Stimulated activated naive CD8-positive, alpha-beta T cell treated with anti-CD3 and anti-CD28 coated beads, Interleukin-15, Interleukin-2, amounts not matched to agents 100 U/mL and 50 U/mL, for 24 hours (primary cell): ENCODE results near the gene SYNE1.

Experiments used
- ATAC-seq: fragments of 150-1000 bp; cut with Tn5 transposase; one replicate; pipeline ENCODE4 v1.10.0; 2021
- DNase-seq: peaks from one replicate; pipeline ENCODE4 v3.0.0; 2021

SYNE1 gene

DNA sequence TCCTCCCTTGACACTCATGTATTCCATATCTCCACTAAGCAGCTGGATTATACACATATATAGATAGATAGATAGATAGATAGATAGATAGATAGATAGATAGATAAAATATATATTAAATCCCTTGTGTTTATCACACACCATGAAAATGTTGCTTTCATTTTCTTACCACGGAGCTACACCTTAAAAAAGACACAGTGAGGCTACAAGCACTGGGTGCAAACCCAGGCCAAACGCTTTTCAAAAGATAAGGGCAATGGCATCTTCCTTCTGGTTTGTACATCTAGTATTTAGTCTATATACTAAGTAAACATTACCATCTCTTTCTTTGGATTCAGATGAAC is 452.6 kb downstream of the SYNE1 start:
- DNase-seq = no peak
- ATAC-seq = no peak

DNA sequence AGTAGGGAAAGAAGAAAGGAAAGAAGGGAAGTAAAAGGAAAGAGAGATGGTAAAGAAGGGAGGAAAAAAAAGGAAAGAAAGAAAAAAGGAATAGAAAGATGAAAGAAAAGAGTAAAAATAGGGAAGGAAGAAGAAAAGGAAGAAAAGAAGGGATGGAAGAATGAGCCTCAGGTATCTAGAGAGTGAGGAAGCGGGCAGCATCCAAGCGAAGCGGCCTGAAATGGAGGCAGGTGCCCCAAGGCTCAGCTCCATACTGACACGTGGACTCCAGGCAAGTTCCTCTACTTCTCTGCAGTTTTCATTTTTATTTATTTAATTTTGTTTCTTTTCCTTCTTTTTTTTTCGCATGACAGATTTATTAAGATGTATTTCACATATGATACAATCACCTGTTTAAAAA is 456.6 kb downstream of the SYNE1 start:
- ATAC-seq (no peak), DNase-seq (no peak)

DNA sequence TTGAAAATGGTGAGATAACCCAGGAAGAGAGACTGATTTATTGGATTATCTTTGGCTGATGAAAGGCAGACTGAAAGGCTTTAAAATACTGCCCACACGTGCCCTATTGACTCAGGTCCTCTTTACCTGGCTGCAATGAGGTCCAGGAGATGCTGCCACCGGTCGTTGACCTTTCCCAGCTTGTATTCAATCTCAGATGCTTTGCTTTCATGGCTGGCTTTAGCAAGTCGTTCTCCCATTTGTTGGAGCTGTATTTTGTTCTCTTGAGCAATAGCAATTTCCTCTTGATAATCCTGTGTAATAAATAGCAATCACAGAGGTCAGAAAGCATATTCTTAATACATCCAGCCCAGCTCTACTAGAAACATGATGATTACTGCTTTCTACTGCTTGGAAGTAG is 460.9 kb downstream of the SYNE1 start:
- no peak for DNase-seq
- no peak for ATAC-seq

DNA sequence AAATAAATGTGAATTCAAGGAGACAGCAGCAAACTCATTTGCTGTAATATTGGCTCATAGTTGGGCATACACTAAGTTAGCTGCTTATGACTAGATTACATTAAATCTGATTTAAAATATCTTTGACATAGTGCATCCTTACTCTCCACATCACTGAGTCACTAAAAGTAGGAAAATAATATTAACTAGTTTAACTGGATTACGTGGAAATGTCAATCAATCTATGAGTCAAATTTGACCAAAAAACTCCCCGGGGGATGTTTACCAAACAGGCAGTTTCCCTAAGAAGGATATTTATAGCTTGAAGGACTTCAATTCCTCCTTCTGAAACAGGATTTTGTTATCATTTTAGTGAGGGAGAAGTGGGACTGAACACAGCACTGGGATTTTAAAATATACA is 463.2 kb downstream of the SYNE1 start:
- DNase-seq (no peak), ATAC-seq (no peak)

DNA sequence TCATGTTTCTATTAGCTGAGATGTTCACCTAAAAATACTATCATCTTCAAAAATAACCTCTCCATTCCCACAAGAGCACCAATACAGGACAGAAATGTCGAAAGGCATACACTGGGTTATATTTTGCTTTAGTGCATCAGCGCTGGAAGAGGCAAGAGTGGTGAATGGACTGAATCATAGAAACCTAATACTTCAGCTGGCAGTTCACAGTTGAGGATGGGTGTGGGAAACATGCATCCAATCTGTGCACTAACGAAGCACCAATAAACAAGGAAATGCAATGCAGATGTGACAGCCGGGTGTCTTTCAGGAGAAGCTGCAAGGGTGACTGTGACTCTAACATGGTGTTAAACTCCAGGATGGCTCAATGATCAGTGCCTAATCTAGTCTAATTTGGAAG is 463.8 kb downstream of the SYNE1 start:
- DNase-seq = no peak
- ATAC-seq = no peak

DNA sequence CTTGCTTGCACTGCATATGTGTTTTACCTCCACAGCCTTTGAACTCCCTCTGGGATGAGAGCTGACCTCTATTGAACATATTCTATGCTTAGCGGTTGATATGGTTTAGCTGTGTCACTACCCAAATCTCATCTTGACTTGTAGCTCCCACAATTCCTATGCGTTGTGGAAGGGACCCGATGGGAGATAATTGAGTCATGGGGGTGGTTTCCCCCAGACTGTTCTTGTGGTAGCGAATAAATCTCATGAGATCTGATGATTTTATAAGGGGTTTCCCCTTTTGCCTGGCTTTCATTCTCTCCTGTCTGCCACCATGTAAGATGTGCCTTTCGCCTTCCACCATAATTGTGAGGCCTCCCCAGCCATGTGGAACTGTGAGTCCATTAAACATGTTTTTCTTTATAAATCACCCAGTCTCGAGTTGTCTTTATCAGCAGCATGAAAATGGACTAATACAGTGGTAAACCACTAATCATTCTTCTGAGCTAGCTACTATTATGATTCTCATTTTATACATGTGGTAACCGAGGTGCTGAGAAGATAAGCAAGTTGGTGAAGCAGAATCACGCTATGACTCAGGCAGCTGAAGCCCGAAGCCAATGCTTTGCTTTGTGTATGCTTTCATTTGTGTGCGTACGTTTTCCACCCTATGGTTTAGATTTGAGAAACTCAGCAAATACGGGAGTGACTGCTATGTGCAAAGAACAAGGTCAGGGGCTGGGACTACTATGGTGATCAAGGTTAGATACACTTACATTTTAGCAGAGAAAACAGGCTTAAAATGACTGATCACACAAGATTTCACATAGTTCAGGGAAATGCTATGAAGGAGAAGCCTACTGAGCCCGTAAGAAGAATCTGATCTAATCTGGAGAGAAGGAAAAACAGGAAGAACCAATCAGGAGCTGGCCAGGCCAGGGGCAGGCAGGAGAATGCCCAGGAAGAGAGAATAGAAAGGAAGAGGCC is 466.2 kb downstream of the SYNE1 start:
- DNase-seq (peak; percentile 44), ATAC-seq (peak; percentile 90)

DNA sequence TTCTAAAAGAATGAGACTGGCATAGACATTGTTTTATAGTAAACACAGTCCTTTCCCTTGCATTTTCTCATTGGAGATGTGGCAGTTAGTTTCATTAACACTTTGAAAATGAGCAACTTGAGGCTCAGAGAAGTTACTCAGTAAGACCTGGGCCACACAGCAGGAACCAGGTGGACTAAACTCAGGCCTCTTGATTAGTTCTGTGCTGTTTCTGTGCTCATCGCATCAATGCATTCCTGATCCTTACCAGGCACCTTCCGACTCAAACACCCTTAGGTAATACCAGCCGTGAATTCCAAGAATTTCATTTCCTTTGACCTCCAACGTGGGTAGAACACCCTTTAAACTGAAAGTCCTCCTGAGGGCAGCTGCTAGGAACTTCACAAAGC is 466.9 kb downstream of the SYNE1 start:
- ATAC-seq (no peak), DNase-seq (no peak)

DNA sequence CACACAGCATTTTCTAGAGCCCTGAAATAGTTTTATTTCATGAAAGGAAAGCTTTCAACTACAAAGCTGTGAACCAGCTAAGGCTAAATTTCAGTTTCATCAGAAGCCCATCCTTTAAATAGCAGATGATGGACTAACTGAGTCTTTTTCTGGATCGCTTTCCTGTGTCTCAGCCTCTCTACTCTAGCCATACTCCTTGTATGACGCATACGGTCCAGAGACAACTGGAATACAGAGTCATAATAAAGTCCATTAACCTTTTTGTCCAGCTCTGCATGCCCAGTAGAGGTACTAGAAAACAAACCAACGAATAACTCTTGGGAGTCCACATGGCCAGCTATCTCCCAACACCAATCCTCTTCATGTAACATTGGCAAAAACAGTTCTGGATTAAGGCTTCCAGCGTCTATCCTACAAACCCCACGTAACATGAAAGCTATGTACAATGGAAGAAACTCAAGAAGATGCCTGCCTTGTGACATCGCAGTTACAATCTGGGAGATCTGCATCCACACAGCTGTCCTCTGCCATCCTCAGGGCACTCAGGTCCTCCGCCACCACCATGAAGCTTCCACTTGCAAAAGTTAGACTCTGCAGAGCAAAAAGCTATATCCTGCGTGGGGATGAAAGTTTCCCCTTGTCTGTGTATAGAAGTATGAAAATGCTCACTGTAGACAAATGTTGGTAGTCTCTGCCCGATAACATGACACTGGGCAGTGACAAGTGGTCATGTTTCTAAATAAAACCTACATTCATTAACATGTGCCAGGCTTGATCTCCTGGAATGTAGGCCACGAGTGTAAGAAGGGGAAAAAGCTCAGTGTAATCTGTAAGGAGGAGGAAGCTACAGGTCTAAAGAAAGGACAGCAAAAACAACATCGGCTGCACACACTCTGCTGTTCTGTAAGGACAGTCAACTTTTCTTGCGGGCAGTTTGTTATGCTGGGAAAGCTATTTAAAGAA is 469.2 kb downstream of the SYNE1 start:
- DNase-seq (no peak), ATAC-seq (no peak)

DNA sequence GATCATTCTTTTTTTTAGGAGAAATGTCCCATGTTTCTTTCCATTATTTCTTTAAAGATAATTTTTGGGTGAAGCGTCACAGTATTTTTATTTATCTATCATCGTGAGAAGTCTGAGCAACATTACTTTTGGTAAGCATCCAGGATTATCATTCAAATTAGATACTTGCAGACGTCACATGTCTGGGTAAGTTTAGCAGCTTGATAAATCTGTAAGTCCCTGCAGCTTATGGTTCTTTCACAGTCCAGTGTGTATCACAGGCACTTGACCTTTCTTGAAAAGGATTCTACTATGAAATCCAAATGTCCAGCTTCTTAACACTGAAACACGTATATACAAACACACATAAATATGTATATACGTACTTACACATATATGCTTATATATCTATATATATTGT is 470.3 kb downstream of the SYNE1 start:
- ATAC-seq (no peak), DNase-seq (no peak)

DNA sequence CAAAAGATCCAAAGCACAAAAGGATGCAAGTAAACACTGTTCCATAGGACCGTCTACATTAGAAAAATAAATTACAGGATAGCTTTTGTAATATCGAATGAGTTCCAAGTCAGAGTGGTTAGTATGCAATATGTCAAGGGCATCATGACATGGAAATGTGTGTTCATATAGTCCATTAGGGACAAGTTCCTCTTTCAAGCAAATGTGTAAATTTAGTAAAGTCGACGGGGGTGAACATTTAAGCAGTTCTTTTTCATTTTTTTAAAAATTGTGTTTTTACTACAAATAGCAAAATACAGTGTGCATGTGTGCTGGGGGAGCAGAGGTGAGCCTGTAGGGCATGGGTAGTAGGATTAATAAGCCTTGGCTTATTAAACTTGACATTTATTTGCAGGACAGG is 470.7 kb downstream of the SYNE1 start:
- DNase-seq (no peak), ATAC-seq (no peak)

DNA sequence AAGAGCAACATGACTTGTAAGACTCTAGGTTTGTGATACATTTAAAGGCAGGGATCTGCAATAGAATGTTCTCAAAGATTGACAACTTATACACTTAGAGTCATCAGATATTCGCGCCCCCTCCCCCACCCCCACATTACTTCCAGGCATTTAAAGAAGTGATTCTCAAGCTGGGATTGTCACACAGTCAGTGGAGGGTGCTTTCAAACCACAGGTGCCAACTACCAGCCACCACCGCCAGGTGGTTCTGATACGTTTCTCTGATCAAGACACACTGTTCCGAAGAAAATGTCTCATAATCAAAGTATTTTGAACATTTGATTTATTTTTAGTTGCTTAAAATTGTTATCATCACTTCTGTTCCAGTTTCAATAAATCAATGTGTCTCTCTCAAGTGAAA is 472.2 kb downstream of the SYNE1 start:
- no peak for DNase-seq

DNA sequence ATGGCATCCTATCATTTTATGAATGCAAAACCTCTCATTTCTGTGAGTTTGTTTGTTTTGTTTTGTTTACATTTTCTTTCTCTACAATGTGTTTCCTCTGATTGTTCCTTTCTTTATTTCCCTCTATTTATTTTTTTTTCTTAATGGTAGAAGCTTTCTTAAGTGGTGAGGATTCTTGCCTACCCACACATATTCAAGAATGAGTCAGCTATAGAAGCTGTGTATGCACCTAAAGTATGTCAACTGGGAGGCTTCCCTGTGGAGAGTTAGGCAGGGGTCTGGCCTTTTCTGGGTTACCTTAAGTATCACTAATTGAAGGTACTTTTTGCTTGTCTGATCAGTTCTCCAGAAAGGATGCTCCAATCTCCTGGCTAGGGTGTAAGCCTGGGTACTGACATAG is 475.7 kb downstream of the SYNE1 start:
- DNase-seq (no peak), ATAC-seq (peak; percentile 77)

More for the DNA sequence above, 472.2 kb downstream of the SYNE1 start:
- ATAC-seq = no peak

DNA sequence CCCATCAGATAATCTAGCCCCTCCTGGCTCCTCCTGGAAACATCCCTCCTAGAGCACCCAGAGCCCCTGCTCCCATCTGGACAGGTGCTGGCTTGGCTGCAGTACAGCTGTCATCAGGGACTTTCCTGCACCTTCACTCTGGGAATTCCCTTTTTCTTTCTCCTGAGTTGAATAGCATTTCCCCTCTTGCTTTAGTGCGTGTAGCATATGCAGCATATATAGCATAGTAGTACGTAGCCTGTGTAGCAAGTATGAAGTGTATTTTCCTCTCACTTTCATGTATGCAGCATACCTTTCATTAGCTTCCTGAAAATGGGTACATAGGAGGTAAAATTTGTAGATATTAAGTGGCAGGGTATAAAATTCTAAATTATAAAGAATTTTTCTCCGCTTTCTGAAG is 476.8 kb downstream of the SYNE1 start:
- no peak for DNase-seq
- peak; percentile 92 for ATAC-seq

DNA sequence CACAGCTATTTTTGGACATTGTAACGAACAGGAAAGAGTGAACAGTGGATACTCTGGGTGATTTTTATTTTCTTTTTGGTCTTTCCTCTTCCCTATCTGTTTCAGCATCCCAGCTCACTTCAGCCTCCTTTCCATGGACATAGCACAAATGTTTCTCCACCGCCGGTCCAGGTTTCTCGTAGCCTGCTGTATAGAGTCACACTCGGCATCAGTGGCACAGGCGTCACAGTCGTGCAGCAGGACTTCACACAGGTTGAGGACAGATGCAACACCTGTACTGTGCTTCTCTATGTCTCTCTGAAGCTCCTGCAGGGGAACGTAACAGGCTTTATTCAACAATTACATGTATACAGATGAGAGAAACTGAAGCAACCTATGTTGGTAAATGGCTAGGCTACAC is 481.4 kb downstream of the SYNE1 start:
- DNase-seq (no peak), ATAC-seq (no peak)

DNA sequence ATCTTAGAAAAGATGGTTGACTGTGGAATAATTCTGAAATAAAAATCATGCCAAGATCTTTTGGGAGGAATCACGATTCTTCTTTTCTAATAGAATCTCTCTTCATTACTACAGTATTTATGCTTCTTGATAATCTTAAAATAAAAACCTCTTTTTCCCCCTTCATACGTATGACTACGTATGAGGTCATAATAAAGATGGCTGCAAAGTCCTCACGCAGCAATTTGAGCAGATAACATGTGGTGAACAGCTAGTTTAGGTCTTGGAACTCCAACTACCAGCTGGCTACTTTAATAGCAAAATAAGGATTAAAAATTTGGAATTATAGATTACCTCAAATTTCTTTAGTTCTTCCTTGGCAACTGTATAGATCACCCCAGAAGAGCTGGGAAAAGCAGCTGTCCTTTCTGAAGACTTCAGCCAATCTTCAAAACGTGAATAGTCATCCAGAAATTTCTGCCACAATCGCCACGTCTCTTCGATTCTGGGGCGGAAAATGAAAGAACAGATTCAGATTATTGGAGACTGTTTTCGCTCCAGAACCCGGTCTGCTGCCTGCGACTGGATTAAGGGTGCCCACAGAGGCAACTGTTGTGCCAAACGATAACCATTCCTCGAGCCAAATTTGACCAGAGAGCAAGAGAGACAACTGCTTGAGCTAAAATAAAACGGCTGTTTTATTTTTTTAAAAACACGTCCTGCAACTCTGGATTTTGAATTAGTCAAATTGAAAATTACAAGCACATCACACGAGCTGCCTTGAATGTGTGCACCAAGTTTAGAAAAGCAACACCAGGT is 482.4 kb downstream of the SYNE1 start:
- DNase-seq = no peak
- ATAC-seq = no peak

DNA sequence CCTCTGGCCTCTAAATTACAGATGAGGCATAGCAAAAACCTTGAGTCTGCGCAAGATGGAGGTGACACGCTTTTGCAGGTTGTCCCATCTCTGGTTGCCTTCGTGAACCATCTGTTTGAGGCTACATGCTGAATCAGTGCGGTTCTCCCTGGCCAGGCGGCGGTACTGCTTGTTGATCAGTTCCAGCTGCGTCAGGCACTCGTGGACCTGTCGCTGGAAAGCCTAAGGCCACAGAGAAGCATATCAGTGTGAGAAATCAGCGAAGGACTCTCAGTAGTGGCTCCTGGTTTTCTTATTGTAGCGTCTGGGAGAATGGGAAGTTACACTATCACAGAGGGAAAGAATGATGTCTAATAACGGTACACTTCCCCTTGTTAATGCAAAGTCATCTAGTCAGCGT is 485.2 kb downstream of the SYNE1 start:
- no peak for ATAC-seq
- DNase-seq = no peak

DNA sequence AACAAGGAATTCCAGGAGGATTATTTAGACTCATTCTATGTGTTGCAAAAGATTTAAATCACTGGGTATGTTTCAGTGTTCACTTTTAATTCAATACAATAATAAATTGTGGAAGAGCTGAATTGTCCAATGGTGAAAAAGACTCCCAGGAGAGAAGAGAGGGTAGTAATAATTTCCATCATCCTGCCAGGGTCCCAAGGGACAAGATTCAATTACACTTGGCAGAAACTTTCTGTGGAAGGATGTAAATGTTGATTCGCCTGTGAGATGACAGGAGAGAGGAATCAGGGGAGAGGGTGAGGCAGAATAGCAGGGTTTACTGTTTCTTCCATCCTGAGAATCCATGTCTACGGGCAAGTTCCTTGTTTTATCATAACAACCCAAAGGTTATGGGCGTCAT is 487.0 kb downstream of the SYNE1 start:
- DNase-seq (no peak), ATAC-seq (no peak)

DNA sequence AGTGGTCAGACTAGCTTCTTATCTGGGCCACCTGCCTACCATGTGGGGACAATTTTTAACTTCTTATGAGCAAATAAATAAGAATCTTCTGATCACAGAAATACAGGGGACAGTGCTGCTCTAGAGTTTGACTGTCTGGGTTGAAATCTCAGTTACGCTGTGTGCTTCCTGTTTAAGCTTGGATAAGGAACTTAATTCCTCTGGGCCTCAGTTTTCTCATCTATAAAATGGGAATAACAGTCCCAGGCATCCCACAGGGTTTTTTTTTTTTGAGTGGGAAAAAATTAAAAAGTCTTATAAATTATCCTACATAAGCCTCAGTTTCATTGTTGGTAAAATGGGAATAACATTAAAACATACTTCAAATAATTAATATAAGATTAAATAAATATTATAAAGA is 488.8 kb downstream of the SYNE1 start:
- no peak for DNase-seq
- no peak for ATAC-seq

DNA sequence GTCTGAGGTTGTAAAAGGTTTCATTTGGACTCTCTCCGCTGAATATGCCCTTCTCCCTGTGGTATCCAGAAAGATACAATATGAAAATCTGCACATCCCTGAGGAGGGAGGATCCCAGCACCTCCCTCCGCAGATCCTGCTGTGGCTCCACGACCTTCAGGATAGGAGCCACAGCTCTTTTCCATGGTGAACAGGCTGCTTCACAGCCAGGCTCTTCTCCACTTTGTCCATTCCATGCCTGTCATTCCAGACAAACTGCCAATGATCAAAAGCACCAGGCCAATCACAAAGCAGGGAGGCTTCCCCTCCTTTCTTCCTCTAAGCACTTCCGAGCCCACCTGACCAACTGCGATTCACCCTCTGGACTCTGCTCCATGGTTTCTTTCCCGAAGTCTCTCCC is 489.9 kb downstream of the SYNE1 start:
- no peak for ATAC-seq
- no peak for DNase-seq

DNA sequence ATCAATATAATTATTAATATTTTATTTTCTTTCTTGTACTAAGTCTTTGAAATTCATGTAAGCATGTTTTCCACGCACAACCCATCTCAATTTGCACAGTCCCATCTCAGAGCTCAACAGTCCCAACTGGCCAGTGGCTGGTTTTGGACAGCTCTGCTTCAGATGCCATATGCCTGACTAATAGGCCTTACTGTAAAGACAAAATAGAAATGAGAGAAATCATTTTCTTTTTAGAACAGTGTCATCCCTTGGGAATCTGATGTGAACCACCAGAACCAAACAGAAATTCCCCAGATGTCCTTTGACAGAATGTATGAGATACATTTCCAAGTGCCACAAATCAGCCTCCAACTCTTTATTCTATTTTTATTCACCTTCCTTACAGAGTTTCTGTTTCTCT is 490.8 kb downstream of the SYNE1 start:
- no peak for DNase-seq
- ATAC-seq = no peak

DNA sequence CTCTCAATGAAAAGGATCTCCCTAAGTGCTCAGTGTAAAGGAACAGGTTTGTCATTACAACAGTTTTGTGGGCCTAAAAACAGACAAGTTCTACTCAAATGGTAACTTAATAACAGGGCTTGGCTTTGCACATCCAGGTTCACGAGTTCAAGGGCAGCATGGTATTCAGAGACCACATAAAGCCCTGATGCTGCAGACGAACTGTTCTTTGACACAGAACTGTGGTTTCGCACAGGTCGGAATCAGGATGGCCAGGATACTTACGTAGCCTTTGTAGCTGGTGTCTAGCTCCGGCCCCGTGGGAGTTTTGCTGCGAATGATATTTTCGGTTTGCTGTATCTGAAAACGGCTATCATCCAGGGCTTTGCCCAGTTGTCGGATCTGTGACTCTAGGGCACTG is 493.8 kb downstream of the SYNE1 start:
- ATAC-seq (no peak), DNase-seq (no peak)

DNA sequence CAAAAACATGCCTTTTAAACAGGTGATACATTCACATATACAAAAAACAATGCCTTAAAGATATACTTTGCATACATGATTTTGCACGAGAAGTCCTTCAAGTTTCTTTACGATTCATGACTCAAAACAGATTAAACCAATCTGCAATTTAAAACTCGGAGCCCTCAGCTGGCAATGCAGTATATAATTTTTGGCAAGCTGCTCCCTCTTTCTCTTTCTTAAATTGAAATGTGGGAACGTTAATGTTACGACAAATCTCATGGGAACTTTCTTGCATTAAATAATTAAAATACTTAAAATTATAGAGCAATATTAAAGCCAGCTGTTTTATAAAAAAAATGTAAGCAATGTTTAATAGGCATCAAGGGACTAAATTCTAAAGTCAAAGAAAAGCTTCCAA is 495.1 kb downstream of the SYNE1 start:
- ATAC-seq (no peak), DNase-seq (no peak)
